Activated B cell treated with CpG ODN at 0.5 μM for 24 hours (primary cell): Measurements from ENCODE around the gene RFX2. TPM values are rescaled to one million over a fixed set of nuclear protein-coding genes. Genes with fewer than 3 reads are reported as not detected.

Source experiments
- ATAC-seq: fragments of 200-7000 bp; cut with Tn5 transposase; one replicate; pipeline ENCODE4 v1.10.0; 2021; ENCODE audit warnings: low read depth, mild to moderate bottlenecking, moderate library complexity
- CTCF ChIA-PET: fragments of 350-600 bp; sonication (Branson Sonifier 250); formaldehyde crosslinking; loops from one replicate; lab custom pipeline; 2021; ENCODE audit warnings: antibody characterized with exemption; lab: Charles Lee
- POLR2A ChIA-PET: fragments of 350-600 bp; sonication (Branson Sonifier 250); formaldehyde crosslinking; loops from one replicate; lab custom pipeline; 2021; ENCODE audit warnings: antibody characterized with exemption; lab: Charles Lee
- DNase-seq: peaks from one replicate; pipeline ENCODE4 v3.0.0; 2022
- H3K27ac Mint-ChIP-seq: one replicate; pipeline ENCODE4 v1.8.0; 2020; ENCODE audit warnings: mixed read lengths
- H3K27me3 Mint-ChIP-seq: one replicate; pipeline ENCODE4 v1.8.0; 2021; ENCODE audit warnings: mixed read lengths
- H3K36me3 Mint-ChIP-seq: one replicate; pipeline ENCODE4 v1.8.0; 2021; ENCODE audit warnings: low read depth, mixed read lengths
- H3K4me1 Mint-ChIP-seq: one replicate; pipeline ENCODE4 v1.8.0; 2021; ENCODE audit warnings: mixed read lengths
- H3K4me3 Mint-ChIP-seq: one replicate; pipeline ENCODE4 v1.8.0; 2020; ENCODE audit warnings: mild to moderate bottlenecking, mixed read lengths
- H3K9me3 Mint-ChIP-seq: one replicate; pipeline ENCODE4 v1.8.0; 2020; ENCODE audit warnings: mixed read lengths
- intact Hi-C: fragments of 100-400 bp; cut with micrococcal nuclease; formaldehyde crosslinking; loops from one replicate; pipeline ENCODE4 v1.15.1; 2024
- total RNA-seq: library from RNA; stranded (reverse); gene quantifications from 2 replicates; pipeline ENCODE4 v1.2.3, GENCODE V29; 2022
- TF ChIP-seq, protein P1 (sequence below): fragments of 200-600 bp; IDR thresholded peaks from one replicate; pipeline ENCODE4 v1.8.0; 2022; ENCODE audit warnings: antibody characterized with exemption, mild to moderate bottlenecking

The RFX2 gene
- total RNA-seq, 1 donor from 2014 or later = 7.0 TPM

DNA sequence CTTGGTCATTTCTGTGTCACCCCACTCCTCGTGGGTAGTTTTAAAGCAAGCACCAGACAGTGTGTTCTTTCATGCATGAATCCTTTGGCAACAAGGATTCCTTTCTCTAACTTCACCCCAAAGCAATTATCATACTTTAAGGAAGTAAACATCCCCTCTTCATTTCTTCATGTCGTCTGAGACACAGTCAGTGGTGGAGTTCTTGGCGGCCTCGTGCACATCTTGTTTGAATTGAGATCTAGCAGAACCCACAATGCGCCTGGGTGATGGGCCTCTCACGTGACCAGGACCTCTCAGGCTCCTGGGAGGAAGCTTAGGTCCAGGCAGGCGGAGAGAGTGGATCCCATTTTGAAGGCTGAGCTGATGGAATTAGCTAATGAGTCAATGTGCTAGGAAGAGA lies 27.8 kb upstream of the RFX2 start:
- peaks cover 10% of the 10 kb centered on the region for H3K27me3 Mint-ChIP-seq
- TF ChIP-seq, protein P1, sequence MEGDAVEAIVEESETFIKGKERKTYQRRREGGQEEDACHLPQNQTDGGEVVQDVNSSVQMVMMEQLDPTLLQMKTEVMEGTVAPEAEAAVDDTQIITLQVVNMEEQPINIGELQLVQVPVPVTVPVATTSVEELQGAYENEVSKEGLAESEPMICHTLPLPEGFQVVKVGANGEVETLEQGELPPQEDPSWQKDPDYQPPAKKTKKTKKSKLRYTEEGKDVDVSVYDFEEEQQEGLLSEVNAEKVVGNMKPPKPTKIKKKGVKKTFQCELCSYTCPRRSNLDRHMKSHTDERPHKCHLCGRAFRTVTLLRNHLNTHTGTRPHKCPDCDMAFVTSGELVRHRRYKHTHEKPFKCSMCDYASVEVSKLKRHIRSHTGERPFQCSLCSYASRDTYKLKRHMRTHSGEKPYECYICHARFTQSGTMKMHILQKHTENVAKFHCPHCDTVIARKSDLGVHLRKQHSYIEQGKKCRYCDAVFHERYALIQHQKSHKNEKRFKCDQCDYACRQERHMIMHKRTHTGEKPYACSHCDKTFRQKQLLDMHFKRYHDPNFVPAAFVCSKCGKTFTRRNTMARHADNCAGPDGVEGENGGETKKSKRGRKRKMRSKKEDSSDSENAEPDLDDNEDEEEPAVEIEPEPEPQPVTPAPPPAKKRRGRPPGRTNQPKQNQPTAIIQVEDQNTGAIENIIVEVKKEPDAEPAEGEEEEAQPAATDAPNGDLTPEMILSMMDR = no peak
- ATAC-seq = no peak
- H3K27ac Mint-ChIP-seq = no peak overlapping the region
- ChIA-PET POLR2A (no interaction called here), CTCF (interaction anchor here (2.3 kb wide), 1 partner anchor 89 kb away, joined by 4 read pairs; no protein-coding TSS in a partner anchor)
- DNase-seq = no peak
- no peak overlapping the region for H3K4me3 Mint-ChIP-seq
- H3K9me3 Mint-ChIP-seq = no peaks in the 10 kb centered on the region
- peaks cover 5% of the 10 kb centered on the region for H3K4me1 Mint-ChIP-seq
- no peaks in the 10 kb centered on the region for H3K36me3 Mint-ChIP-seq
- intact Hi-C loops = no loop called here

DNA sequence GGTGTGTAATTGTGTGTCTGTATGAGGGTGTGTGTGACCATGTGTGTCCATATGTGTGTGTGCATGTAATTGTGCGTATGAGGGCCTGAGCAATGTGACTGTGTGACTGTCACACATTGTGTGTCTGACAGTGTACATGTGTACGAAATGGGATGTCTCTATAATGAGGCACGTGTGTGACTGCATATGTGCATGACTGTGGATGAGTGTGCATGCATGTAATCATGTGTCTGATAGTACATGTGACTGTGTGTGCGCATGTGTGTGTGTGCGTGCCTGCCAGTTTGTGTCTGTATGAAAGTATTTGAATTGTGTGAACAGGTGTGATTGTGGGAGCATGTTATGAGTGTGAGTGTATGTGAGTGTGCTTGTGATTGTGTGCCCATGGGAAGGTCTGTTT lies 22.9 kb upstream of the RFX2 start:
- H3K27me3 Mint-ChIP-seq = no peaks in the 10 kb centered on the region
- POLR2A ChIA-PET = no interaction called here
- intact Hi-C loops = no loop called here
- TF ChIP-seq, protein P1 = no peak
- DNase-seq (no peak), ATAC-seq (no peak)
- H3K9me3 Mint-ChIP-seq = no peaks in the 10 kb centered on the region
- no peak overlapping the region for H3K4me3 Mint-ChIP-seq
- CTCF ChIA-PET = no interaction called here
- H3K36me3 Mint-ChIP-seq = no peaks in the 10 kb centered on the region
- H3K27ac Mint-ChIP-seq = no peak overlapping the region
- peaks cover 4% of the 10 kb centered on the region for H3K4me1 Mint-ChIP-seq

DNA sequence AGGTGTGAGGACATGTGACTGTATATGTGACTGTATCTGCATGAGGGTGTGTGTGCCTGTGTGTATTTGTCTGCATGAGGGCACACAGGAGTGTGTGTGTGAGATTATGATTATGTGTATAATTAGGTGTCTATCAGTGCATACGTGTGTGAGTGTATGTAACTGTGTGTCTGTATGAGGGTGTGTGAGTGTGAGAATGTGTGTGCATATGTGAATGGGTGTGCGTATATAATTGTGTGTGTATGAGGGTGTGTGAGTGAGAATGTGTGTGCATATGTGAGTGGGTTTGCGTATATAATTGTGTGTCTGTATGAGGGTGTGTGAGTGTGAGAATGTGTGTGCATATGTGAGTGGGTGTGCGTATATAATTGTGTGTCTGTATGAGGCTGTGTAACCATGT lies 22.2 kb upstream of the RFX2 start:
- H3K4me1 Mint-ChIP-seq = no peaks in the 10 kb centered on the region
- H3K4me3 Mint-ChIP-seq = no peak overlapping the region
- no peak overlapping the region for H3K27ac Mint-ChIP-seq
- ChIA-PET POLR2A (no interaction called here), CTCF (no interaction called here)
- no peak for ATAC-seq
- H3K27me3 Mint-ChIP-seq = no peaks in the 10 kb centered on the region
- H3K36me3 Mint-ChIP-seq = no peaks in the 10 kb centered on the region
- intact Hi-C loops = no loop called here
- TF ChIP-seq, protein P1 = no peak
- DNase-seq = no peak
- H3K9me3 Mint-ChIP-seq = peaks cover 2% of the 10 kb centered on the region

- ChIA-PET POLR2A (no interaction called here), CTCF (interaction anchor here (1.0 to 7.9 kb wide), 4 partner anchors 10 to 81 kb away, joined by 3 to 138 read pairs (median 7); no protein-coding TSS in a partner anchor)
- no peak overlapping the region for H3K27ac Mint-ChIP-seq
- no peaks in the 10 kb centered on the region for H3K36me3 Mint-ChIP-seq
- H3K27me3 Mint-ChIP-seq = no peaks in the 10 kb centered on the region
- H3K9me3 Mint-ChIP-seq = peaks cover 2% of the 10 kb centered on the region
- ATAC-seq (no peak), DNase-seq (no peak)
- intact Hi-C loops = no loop called here
- no peak overlapping the region for H3K4me3 Mint-ChIP-seq
- TF ChIP-seq, protein P1 = no peak
- H3K4me1 Mint-ChIP-seq = peaks cover 5% of the 10 kb centered on the region
These were observed 17.5 kb upstream of the RFX2 start for GRCh38 chr19:6127716-6128335.

GRCh38 chr19:6126335-6126974 lies 16.2 kb upstream of the RFX2 start:
- ChIA-PET POLR2A (interaction anchor here (0.6 to 1.6 kb wide), 3 partner anchors 36 to 736 kb away, joined by 3 to 7 read pairs (median 4); no protein-coding TSS in a partner anchor), CTCF (interaction anchor here (0.6 to 7.9 kb wide), 18 partner anchors 9 to 738 kb away, joined by 3 to 138 read pairs (median 5); no protein-coding TSS in a partner anchor)
- no peaks in the 10 kb centered on the region for H3K27me3 Mint-ChIP-seq
- TF ChIP-seq, protein P1 = no peak
- DNase-seq (no peak), ATAC-seq (no peak)
- peaks cover 5% of the 10 kb centered on the region for H3K4me1 Mint-ChIP-seq
- H3K4me3 Mint-ChIP-seq = no peak overlapping the region
- intact Hi-C loops = loop anchor here (1.0 kb wide), 1 partner anchor 737 kb away; no protein-coding TSS in a partner anchor
- H3K36me3 Mint-ChIP-seq = no peaks in the 10 kb centered on the region
- no peak overlapping the region for H3K27ac Mint-ChIP-seq
- peaks cover 2% of the 10 kb centered on the region for H3K9me3 Mint-ChIP-seq
